HepG2 (cell line): ENCODE measurements around the gene CHMP1A. TPM values are rescaled to one million over a fixed set of nuclear protein-coding genes. Genes with fewer than 3 reads are reported as not detected.
A peak's percentile ranks its signal among the peaks of the same experiment; 100 is the strongest.

Source experiments
- ADNP ChIP-seq: sonication (generic); formaldehyde crosslinking; IDR thresholded peaks from 2 replicates; pipeline ENCODE4 v1.4.0; 2020; ENCODE audit warnings: missing genetic modification reagents
- ARID4A ChIP-seq: sonication (generic); formaldehyde crosslinking; IDR thresholded peaks from 2 replicates; pipeline ENCODE4 v1.5.0; 2020; ENCODE audit warnings: mild to moderate bottlenecking, missing genetic modification reagents, borderline replicate concordance
- EHMT2 ChIP-seq: fragments of 200-600 bp; sonication (generic); IDR thresholded peaks from 2 replicates; pipeline ENCODE4 v1.7.0; 2017; ENCODE audit warnings: antibody characterized with exemption, low read depth, low read length, borderline replicate concordance
- ZBTB46 ChIP-seq: sonication (generic); formaldehyde crosslinking; IDR thresholded peaks from 2 replicates; pipeline ENCODE4 v1.4.0; 2020; ENCODE audit warnings: mild to moderate bottlenecking, missing genetic modification reagents, borderline replicate concordance
- ZNF207 ChIP-seq: fragments of 450-650 bp; IDR thresholded peaks from 2 replicates; pipeline ENCODE4 v1.6.1; 2016; ENCODE audit warnings: antibody characterized with exemption, borderline replicate concordance
- ZNF235 ChIP-seq: sonication (generic); formaldehyde crosslinking; IDR thresholded peaks from 2 replicates; pipeline ENCODE4 v1.8.1; 2023; ENCODE audit warnings: mild to moderate bottlenecking, missing genetic modification reagents, borderline replicate concordance
- ZNF598 ChIP-seq: sonication (generic); formaldehyde crosslinking; IDR thresholded peaks from 2 replicates; pipeline ENCODE4 v1.5.1; 2020; ENCODE audit warnings: mild to moderate bottlenecking, missing genetic modification reagents, borderline replicate concordance
- ZNF703 ChIP-seq: sonication (generic); formaldehyde crosslinking; IDR thresholded peaks from 2 replicates; pipeline ENCODE4 v1.5.1; 2020; ENCODE audit warnings: missing genetic modification reagents, mild to moderate bottlenecking, moderate library complexity, borderline replicate concordance
- polyA plus RNA-seq, 8 experiments: library from polyadenylated mRNA; depleted of rRNA in 3 of 8; stranded (reverse) in 7 of 8; unstranded in 1 of 8; fragments of >200 nt; fragmentation: Illumina TruSeq in 4 of 8; extraction: Trizol in 4 of 8; gene quantifications; 2 replicates each; pipeline versions ENCODE4 v1.2.1 to v1.2.3, GENCODE V29; 2011 to 2016; ENCODE audit warnings: low read depth in 4 of 8, missing spikeins in 1 of 8, mixed read lengths in 1 of 8; ENCODE audit not compliant: insufficient read depth in 1 of 8
- total RNA-seq, 5 experiments: library from RNA; depleted of rRNA; stranded (reverse); fragments of >200 nt; fragmentation: Illumina TruSeq; extraction: Trizol; gene quantifications; 2 replicates each; pipeline ENCODE4 v1.2.3, GENCODE V29; 2016; ENCODE audit warnings: low read depth in 1 of 5
- TF ChIP-seq, protein P1 (sequence below): sonication (generic); formaldehyde crosslinking; IDR thresholded peaks from 2 replicates; pipeline ENCODE4 v1.4.0; 2020; ENCODE audit warnings: missing genetic modification reagents
- TF ChIP-seq, protein P2 (sequence below): sonication (generic); formaldehyde crosslinking; IDR thresholded peaks from 2 replicates; pipeline ENCODE4 v1.5.0; 2020; ENCODE audit warnings: missing genetic modification reagents, mild to moderate bottlenecking, borderline replicate concordance

Gene CHMP1A
- total and polyA plus RNA-seq, 2 of the 13 experiments (the other 11 are each of a cell fraction or from before 2014, with no cell fraction given), result 69.4 to 73.3 TPM

DNA sequence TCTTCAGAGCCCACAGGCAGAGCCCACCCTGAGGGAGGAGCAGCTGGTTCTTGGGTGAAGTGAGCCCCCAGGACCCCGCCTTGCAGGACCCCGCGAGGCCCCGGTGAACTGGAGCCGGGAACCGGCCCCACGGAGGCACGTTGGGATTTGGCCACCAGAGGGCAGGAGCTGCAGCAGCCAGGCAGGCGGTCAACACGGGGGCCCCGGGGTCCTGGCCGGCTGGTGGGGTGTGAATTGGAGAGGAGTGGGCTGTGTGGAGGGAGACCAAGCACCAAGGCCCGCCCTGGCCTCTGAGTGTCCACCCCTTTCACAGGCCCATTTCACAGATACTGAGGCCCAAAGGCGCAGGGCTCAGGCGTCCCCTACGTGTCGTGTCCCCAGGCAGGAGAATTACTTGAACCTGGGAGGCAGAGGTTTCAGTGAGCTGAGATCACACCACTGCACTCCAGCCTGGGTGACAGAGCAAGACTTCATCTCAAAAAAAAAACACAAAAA, 41.9 kb downstream of the CHMP1A start (continued):
- TF ChIP-seq ZBTB46 (CRISPR knock-in tag), result no peak
- peak; percentile 38; the same call in 1 of the 2 replicates for TF ChIP-seq ARID4A (CRISPR knock-in tag)
- TF ChIP-seq ADNP (CRISPR knock-in tag), result no peak
- TF ChIP-seq, protein P1, sequence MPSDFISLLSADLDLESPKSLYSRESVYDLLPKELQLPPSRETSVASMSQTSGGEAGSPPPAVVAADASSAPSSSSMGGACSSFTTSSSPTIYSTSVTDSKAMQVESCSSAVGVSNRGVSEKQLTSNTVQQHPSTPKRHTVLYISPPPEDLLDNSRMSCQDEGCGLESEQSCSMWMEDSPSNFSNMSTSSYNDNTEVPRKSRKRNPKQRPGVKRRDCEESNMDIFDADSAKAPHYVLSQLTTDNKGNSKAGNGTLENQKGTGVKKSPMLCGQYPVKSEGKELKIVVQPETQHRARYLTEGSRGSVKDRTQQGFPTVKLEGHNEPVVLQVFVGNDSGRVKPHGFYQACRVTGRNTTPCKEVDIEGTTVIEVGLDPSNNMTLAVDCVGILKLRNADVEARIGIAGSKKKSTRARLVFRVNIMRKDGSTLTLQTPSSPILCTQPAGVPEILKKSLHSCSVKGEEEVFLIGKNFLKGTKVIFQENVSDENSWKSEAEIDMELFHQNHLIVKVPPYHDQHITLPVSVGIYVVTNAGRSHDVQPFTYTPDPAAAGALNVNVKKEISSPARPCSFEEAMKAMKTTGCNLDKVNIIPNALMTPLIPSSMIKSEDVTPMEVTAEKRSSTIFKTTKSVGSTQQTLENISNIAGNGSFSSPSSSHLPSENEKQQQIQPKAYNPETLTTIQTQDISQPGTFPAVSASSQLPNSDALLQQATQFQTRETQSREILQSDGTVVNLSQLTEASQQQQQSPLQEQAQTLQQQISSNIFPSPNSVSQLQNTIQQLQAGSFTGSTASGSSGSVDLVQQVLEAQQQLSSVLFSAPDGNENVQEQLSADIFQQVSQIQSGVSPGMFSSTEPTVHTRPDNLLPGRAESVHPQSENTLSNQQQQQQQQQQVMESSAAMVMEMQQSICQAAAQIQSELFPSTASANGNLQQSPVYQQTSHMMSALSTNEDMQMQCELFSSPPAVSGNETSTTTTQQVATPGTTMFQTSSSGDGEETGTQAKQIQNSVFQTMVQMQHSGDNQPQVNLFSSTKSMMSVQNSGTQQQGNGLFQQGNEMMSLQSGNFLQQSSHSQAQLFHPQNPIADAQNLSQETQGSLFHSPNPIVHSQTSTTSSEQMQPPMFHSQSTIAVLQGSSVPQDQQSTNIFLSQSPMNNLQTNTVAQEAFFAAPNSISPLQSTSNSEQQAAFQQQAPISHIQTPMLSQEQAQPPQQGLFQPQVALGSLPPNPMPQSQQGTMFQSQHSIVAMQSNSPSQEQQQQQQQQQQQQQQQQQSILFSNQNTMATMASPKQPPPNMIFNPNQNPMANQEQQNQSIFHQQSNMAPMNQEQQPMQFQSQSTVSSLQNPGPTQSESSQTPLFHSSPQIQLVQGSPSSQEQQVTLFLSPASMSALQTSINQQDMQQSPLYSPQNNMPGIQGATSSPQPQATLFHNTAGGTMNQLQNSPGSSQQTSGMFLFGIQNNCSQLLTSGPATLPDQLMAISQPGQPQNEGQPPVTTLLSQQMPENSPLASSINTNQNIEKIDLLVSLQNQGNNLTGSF, result no peak
- TF ChIP-seq, protein P2, sequence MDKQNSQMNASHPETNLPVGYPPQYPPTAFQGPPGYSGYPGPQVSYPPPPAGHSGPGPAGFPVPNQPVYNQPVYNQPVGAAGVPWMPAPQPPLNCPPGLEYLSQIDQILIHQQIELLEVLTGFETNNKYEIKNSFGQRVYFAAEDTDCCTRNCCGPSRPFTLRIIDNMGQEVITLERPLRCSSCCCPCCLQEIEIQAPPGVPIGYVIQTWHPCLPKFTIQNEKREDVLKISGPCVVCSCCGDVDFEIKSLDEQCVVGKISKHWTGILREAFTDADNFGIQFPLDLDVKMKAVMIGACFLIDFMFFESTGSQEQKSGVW, result no peak
- TF ChIP-seq ZNF703, result 0 out of 2 replicates have a peak, but pooled peaks have one; percentile 28
- TF ChIP-seq EHMT2, result no peak
- TF ChIP-seq ZNF207, result no peak
- 0 out of 2 replicates have a peak, but pooled peaks have one; percentile 27 for TF ChIP-seq ZNF235
- TF ChIP-seq ZNF598 (CRISPR knock-in tag), result peak; percentile 66; the same call in 1 of the 2 replicates
